Calu3 (cell line): Measurements from ENCODE around the gene C11orf24. TPM values are rescaled to one million over a fixed set of nuclear protein-coding genes. Genes with fewer than 3 reads are reported as not detected.

Experiments used
- BruUV-seq: library from RNA; stranded (reverse); fragments of 400-500 nt; replicated peaks from 2 replicates; lab custom pipeline; 2021; lab: Mats Ljungman, UMichigan
- CTCF ChIA-PET: fragments of 300-600 bp; sonication (Branson Sonifier 250); formaldehyde crosslinking; loops from one replicate; lab custom pipeline; 2022; ENCODE audit warnings: antibody characterized with exemption; lab: Charles Lee
- DNase-seq: peaks from one replicate; pipeline ENCODE4 v3.0.0; 2022
- H3K27ac Mint-ChIP-seq: one replicate; pipeline ENCODE4 v1.8.0; 2022; ENCODE audit warnings: mixed read lengths; ENCODE audit not compliant: unreplicated experiment
- H3K27me3 Mint-ChIP-seq: one replicate; pipeline ENCODE4 v1.8.0; 2022; ENCODE audit warnings: mixed read lengths; ENCODE audit not compliant: unreplicated experiment
- H3K36me3 Mint-ChIP-seq: one replicate; pipeline ENCODE4 v1.8.0; 2022; ENCODE audit warnings: mild to moderate bottlenecking, moderate library complexity, mixed read lengths; ENCODE audit not compliant: insufficient read depth, unreplicated experiment
- H3K4me1 Mint-ChIP-seq: one replicate; pipeline ENCODE4 v1.8.0; 2022; ENCODE audit warnings: mild to moderate bottlenecking, low read depth, mixed read lengths; ENCODE audit not compliant: unreplicated experiment
- H3K4me3 Mint-ChIP-seq: one replicate; pipeline ENCODE4 v1.8.0; 2022; ENCODE audit warnings: mild to moderate bottlenecking, low read depth, moderate library complexity, mixed read lengths; ENCODE audit not compliant: unreplicated experiment
- H3K9me3 Mint-ChIP-seq: one replicate; pipeline ENCODE4 v1.8.0; 2022; ENCODE audit warnings: low read depth, mixed read lengths; ENCODE audit not compliant: unreplicated experiment
- CTCF ChIP-seq: fragments of 200-600 bp; IDR thresholded peaks from one replicate; pipeline ENCODE4 v1.8.0; 2022; ENCODE audit warnings: antibody characterized with exemption; ENCODE audit not compliant: unreplicated experiment
- intact Hi-C: fragments of 100-400 bp; cut with micrococcal nuclease; formaldehyde crosslinking; loops from one replicate; pipeline ENCODE4 v1.10.0; 2022; ENCODE audit not compliant: unreplicated experiment
- total RNA-seq: library from RNA; stranded (reverse); gene quantifications from 2 replicates; pipeline ENCODE4 v1.2.3, GENCODE V29; 2022

The C11orf24 gene
- total RNA-seq, 1 experiment from 2014 or later, result 52.3 TPM

GRCh38 chr11:68306636-68307035 lies 34.9 kb upstream of the C11orf24 start:
- intact Hi-C loops, result no loop called here
- Mint-ChIP-seq H3K27me3 (no peaks in the 10 kb centered on the region), H3K9me3 (peaks cover 2% of the 10 kb centered on the region), H3K4me1 (peaks cover 22% of the 10 kb centered on the region), H3K4me3 (no peak overlapping the region), H3K27ac (no peak overlapping the region), H3K36me3 (peaks cover 10% of the 10 kb centered on the region)
- no TSS peak for BruUV-seq
- DNase-seq, result no peak
- TF ChIP-seq CTCF, result no peak
- CTCF ChIA-PET, result no interaction called here

GRCh38 chr11:68303982-68304780 lies 32.4 kb upstream of the C11orf24 start:
- peaks cover 2% of the 10 kb centered on the region for H3K9me3 Mint-ChIP-seq
- no peak overlapping the region for H3K27ac Mint-ChIP-seq
- no peak for TF ChIP-seq CTCF
- BruUV-seq, result no TSS peak
- peaks cover 10% of the 10 kb centered on the region for H3K4me1 Mint-ChIP-seq
- H3K4me3 Mint-ChIP-seq, result no peak overlapping the region
- DNase-seq, result no peak
- intact Hi-C loops, result no loop called here
- CTCF ChIA-PET, result no interaction called here
- H3K36me3 Mint-ChIP-seq, result peaks cover 8% of the 10 kb centered on the region
- no peaks in the 10 kb centered on the region for H3K27me3 Mint-ChIP-seq

DNA sequence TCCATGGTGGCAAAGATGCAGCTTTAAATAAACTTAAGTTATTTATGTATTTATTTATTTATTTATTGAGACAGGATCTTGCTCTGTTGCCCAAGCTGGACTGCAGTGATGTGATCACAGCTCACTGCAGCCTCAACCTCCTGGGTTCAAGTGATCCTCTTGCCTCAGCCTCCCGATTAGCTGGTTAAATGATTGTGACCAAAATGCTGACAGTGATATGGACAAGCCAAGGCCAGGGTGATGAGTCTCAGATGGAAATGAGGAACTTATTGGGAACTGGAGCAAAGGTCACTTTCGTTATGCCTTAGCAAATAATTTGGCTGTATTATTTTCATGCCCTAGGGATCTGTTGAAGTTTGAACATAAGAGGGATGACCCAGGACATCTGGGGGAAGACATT lies 31.3 kb upstream of the C11orf24 start:
- no TSS peak for BruUV-seq
- Mint-ChIP-seq H3K27ac (peak overlapping the region; percentile 35), H3K27me3 (no peaks in the 10 kb centered on the region), H3K4me3 (no peak overlapping the region), H3K4me1 (peaks cover 21% of the 10 kb centered on the region), H3K36me3 (peaks cover 10% of the 10 kb centered on the region), H3K9me3 (peaks cover 2% of the 10 kb centered on the region)
- CTCF ChIA-PET, result interaction anchor here (0.6 kb wide), 1 partner anchor 32 kb away, joined by 4 read pairs; no protein-coding TSS in a partner anchor
- intact Hi-C loops, result no loop called here
- no peak for DNase-seq
- no peak for TF ChIP-seq CTCF

- CTCF ChIA-PET, result interaction anchor here (0.6 kb wide), 1 partner anchor 32 kb away, joined by 4 read pairs; no protein-coding TSS in a partner anchor
- DNase-seq, result peak; percentile 59
- no peak overlapping the region for H3K4me3 Mint-ChIP-seq
- TF ChIP-seq CTCF, result no peak
- H3K36me3 Mint-ChIP-seq, result peaks cover 14% of the 10 kb centered on the region
- H3K27ac Mint-ChIP-seq, result peak overlapping the region; percentile 35
- intact Hi-C loops, result no loop called here
- H3K27me3 Mint-ChIP-seq, result no peaks in the 10 kb centered on the region
- H3K4me1 Mint-ChIP-seq, result peaks cover 25% of the 10 kb centered on the region
- BruUV-seq, result no TSS peak
- H3K9me3 Mint-ChIP-seq, result peaks cover 2% of the 10 kb centered on the region
These were observed 30.9 kb upstream of the C11orf24 start for GRCh38 chr11:68302670-68303069.
